GM18951 (cell line): Measurements from ENCODE around the gene BMP8A.

Source experiments
- POLR2A ChIP-seq: IDR thresholded peaks from 4 replicates; pipeline ENCODE4 v1.6.1; 2011; ENCODE audit warnings: mild to moderate bottlenecking; ENCODE audit not compliant: insufficient read length, insufficient read depth; ENCODE audit errors: extremely low read depth
- in situ Hi-C: fragments of 300-500 bp; cut with MboI; formaldehyde crosslinking; loops from one replicate; pipeline ENCODE4 v1.12.0; 2022; ENCODE audit warnings: low sequenced_read_pairs, mixed read lengths, inconsistent platforms; ENCODE audit not compliant: unreplicated experiment

Gene BMP8A

DNA sequence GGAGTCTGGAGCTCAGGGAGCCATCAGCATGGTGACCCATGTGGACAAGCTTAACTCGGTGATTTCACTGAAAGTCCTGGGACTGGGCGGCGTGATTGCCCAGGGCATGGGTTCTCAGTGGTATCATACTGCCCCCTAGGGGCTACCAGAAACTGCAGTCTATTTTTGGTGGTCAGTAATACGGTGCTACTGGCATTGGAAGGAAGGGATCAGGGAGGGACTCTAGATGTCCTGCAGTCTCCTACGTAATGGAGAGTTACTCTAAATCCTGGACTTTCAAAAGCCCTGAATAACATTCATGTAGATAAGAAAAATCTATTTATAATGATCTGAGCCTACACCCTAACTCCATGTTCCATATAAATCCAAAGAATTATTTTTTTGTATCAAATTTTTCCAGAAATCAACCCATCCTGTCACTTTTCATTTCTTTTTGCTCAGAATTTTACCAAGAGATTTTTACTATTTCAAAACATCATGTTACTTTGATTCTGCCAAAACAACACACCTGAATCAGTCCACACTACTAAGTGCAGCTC, 47.9 kb downstream of the BMP8A start:
- no peak for TF ChIP-seq POLR2A
- in situ Hi-C loops: loop anchor here (10.0 to 25.0 kb wide), 2 partner anchors 55 to 427 kb away; no protein-coding TSS in a partner anchor

- in situ Hi-C loops: loop anchor here (25.0 kb wide), 1 partner anchor 428 kb away; no protein-coding TSS in a partner anchor
- no peak for TF ChIP-seq POLR2A
Measured at GRCh38 chr1:39540504-39541031, 49.1 kb downstream of the BMP8A start.

DNA sequence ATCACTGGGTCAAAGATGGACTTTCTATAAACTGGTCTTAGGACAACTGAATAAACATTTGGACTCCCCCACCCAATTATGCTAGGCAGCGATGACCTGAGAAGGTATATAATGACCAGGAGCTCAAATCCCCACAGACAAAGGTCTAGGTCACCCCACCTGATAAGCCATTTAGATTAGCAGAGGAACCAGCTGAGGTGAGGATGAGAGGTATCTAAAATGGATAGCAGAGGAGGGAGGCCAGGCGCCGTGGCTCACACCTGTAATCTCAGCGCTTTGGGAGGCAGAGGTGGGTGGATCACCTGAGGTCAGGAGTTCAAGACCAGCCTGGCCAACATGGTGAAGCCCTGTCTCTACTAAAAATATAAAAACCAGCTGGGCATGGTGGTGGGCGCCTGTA, 51.5 kb downstream of the BMP8A start:
- in situ Hi-C loops: loop anchor here (25.0 kb wide), 1 partner anchor 431 kb away; no protein-coding TSS in a partner anchor

DNA sequence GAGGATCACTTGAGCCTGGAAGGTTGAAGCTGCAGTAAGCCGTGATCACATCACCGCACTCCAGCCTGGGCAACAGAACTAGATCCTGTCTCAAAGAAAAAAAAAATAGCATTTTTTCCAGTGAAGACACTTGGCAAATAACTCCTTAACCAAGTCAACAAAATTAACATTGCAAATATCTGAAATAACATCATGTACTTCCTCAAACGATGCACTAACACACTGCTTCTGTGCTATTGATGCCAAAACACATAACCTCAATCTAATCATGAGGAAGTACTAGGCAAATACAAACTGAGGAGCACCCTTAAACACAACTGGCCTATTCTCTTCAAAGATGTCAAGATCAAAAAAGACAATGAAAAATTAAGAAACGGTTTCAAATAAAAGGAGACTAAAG, 52.9 kb downstream of the BMP8A start:
- TF ChIP-seq POLR2A: no peak
- in situ Hi-C loops: loop anchor here (25.0 kb wide), 1 partner anchor 432 kb away; no protein-coding TSS in a partner anchor

More for the DNA sequence above, 51.5 kb downstream of the BMP8A start:
- TF ChIP-seq POLR2A: no peak

DNA sequence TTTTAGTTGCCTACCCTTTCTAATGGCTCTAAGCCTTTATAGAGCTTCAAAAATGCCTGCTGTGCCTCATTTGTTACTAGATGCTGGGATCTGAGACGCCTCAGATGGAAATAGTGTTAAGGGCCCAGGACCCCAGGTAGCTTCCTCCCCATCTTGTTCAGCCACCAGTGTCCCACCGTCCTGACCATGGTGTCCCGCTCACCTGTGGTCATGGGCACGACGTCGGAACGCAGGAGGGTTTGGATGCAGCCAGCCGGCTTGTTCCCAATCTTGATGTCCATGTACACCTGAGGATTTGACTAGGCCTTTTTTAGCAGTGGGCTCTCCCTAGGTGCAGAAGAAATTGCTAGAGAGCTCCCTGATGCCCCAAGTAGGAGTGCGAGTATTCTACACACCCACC, 54.1 kb downstream of the BMP8A start:
- in situ Hi-C loops: loop anchor here (25.0 kb wide), 1 partner anchor 433 kb away; no protein-coding TSS in a partner anchor
- TF ChIP-seq POLR2A: no peak

DNA sequence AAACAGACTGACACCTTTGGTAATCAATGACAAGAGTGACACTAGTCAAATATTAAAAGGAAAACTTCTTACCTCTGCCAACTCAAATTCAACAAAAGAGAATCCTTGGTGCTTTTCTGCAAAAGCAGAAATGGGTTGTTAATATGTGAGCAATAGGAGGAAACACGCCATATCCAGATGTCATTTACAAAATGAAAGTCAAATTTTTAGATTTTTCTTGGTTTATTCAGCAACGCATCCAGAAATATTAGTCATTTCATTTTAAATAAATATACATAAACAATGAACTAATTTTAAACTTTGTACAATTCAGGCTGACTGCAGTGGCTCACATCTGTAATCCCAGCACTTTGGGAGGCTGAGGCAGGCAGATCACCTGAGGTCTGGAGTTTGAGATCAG, 62.8 kb downstream of the BMP8A start:
- in situ Hi-C loops: no loop called here
- TF ChIP-seq POLR2A: no peak

DNA sequence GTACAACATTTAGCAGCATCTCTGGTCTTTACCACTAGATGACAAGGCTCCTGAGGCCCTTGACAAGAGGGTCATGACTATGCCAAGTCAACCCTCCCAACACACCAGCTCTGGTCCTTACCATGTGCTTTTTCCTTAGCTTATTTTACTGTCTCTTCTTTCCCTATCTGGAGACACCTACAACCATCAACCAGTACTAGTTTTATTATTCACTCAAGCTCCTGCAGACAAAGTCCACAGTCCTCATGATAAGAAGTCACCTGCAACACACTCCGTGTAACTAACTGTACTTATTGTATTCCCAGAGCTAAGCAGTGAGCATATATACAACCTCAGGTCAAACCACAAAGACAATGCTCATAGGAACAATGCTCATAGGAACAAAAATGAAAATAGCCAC, 69.8 kb downstream of the BMP8A start:
- in situ Hi-C loops: no loop called here
- TF ChIP-seq POLR2A: no peak

GRCh38 chr1:39562886-39563285, 71.5 kb downstream of the BMP8A start:
- TF ChIP-seq POLR2A: no peak
- in situ Hi-C loops: no loop called here

- in situ Hi-C loops: no loop called here
- TF ChIP-seq POLR2A: no peak
Measured at GRCh38 chr1:39563669-39564068, 72.2 kb downstream of the BMP8A start.

GRCh38 chr1:39564340-39564739, 72.9 kb downstream of the BMP8A start:
- in situ Hi-C loops: no loop called here
- no peak for TF ChIP-seq POLR2A

GRCh38 chr1:39564941-39565340, 73.5 kb downstream of the BMP8A start:
- TF ChIP-seq POLR2A: no peak
- in situ Hi-C loops: no loop called here

DNA sequence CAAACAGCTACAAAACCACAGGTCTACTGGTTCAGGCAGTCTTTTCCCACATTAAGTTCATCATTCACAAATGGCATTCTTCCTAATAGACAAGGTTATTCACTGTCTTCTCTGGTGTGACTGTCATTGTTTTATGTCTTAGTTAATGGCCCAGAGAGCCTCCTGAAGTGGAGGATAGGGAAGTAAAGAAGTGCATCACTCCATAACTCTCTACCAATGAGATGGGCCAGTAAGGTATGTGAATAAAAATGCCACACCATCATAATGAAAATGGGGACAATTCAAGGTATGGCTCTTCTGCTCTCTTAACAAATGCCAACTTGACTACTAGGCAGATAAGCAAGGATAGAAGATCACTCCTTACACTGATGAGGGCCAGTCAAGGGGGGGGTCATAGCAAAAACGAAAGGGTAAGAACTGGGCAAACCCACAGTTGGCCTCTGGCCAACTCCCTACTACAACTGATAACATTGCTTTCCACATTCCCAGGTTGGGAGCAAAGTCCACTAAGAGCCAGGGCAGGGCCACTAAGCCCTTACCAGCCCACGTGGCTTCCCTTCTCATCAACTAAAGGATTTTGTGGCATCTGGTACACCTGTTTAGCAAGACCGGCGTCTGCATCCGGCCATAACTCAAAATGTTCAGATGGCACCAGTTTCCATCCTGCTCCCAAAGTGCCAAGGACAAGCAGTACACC, 75.2 kb downstream of the BMP8A start:
- in situ Hi-C loops: no loop called here

GRCh38 chr1:39567302-39567701, 75.9 kb downstream of the BMP8A start:
- in situ Hi-C loops: no loop called here
- no peak for TF ChIP-seq POLR2A

More for the DNA sequence above, 75.2 kb downstream of the BMP8A start:
- TF ChIP-seq POLR2A: no peak

DNA sequence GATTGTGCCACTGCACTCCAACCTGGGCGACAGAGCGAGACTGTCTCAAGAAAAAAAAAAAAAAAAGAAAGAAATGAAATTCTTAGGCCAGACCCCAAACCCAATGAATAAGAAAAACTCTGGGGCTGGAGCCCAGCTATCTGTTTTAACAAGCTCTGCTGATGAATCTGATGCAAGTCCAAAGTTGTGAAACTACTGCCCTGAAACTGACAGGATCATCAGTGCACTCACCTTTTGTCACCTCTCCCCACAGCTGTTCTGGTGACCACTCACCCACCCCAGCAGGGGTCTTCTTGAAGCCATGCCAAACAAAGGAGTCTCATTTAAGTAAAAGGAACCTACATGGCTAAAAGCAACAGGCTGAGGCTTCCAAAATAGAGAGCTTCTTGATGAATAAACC, 76.8 kb downstream of the BMP8A start:
- in situ Hi-C loops: no loop called here
- no peak for TF ChIP-seq POLR2A
